Transverse colon (tissue), 4 donors: ENCODE measurements around the gene CTXND2.

Source experiments
- POLR2AphosphoS5 ChIP-seq, 3 donors: sonication (generic); formaldehyde crosslinking; IDR thresholded peaks; one replicate each; pipeline ENCODE4 v1.6.1; 2016; ENCODE audit warnings: antibody characterized with exemption in 3 of 3
- TF ChIP-seq, protein P1 (sequence below), 5 experiments: fragments of 200-600 bp in 3 of 5; fragments of 450-650 bp in 2 of 5; sonication (generic) in 3 of 5; IDR thresholded peaks; 1 replicate in 2 of 5; 2 replicates in 3 of 5; pipeline ENCODE4 v1.5.1; 2016 to 2017; ENCODE audit warnings: antibody characterized with exemption in 5 of 5, inconsistent platforms in 3 of 5, mild to moderate bottlenecking in 2 of 5, moderate library complexity in 1 of 5

DNA sequence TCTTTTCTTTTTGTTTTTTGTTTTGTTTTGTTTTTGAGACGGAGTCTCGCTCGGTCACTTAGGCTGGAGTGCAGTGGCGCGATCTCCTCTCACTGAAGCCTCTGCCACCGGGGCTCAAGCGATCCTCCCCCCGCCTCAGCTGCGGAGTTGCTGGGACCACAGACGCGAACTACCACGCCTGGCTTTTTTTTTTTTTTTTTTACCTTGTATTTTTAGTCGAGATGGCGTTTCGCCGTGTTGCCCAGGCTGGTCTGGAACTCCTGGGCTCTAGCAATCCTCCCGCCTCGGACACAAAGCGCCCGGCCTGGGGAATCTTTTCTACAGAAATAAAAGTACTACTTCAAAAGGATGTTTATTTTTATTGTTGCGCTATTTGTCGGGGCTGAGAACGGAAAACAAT lies 38.1 kb downstream of the CTXND2 start:
- TF ChIP-seq, protein P1, sequence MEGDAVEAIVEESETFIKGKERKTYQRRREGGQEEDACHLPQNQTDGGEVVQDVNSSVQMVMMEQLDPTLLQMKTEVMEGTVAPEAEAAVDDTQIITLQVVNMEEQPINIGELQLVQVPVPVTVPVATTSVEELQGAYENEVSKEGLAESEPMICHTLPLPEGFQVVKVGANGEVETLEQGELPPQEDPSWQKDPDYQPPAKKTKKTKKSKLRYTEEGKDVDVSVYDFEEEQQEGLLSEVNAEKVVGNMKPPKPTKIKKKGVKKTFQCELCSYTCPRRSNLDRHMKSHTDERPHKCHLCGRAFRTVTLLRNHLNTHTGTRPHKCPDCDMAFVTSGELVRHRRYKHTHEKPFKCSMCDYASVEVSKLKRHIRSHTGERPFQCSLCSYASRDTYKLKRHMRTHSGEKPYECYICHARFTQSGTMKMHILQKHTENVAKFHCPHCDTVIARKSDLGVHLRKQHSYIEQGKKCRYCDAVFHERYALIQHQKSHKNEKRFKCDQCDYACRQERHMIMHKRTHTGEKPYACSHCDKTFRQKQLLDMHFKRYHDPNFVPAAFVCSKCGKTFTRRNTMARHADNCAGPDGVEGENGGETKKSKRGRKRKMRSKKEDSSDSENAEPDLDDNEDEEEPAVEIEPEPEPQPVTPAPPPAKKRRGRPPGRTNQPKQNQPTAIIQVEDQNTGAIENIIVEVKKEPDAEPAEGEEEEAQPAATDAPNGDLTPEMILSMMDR (IDR thresholded peaks at IDR 0.05): no peak
- no peak for TF ChIP-seq POLR2AphosphoS5 (IDR thresholded peaks at IDR 0.05)
